ENCODE data around the gene CRIP3. TPM values are rescaled to one million over a fixed set of nuclear protein-coding genes. Genes with fewer than 3 reads are reported as not detected.

CRIP3 gene
- total and polyA plus RNA-seq, 2 of the 13 experiments (the other 11 are each of a cell fraction or from before 2014, with no cell fraction given) = 6.3 to 9.3 TPM

DNA sequence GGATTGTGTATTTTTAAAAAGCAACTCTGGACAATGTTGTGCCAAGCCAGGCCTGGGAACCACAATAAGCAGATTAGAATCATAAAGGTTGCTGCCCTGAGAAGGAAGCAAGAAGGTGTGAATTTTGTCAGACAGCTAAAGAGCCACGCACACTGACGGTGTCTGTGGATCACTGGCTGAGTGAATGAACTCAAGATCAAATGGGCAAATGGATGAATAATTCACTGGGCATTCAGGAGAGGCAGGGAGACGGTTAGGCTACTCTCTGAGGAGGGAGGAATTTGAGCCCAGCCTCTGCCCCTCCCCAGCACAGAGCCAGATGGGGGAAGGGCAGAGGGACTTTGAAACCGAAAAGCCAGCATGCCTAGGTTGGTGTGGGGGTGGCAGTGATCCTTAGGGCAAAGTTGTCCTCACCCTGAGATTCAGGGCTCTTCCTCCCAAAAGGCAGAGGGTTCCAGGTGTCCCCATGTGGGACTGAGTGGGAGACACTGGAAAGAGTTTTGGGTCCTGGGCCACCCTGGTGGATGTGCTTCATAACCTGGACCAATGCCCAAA, 30.0 kb downstream of the CRIP3 start (continued):
- TF ChIP-seq MXI1 (IDR thresholded peaks at IDR 0.05; ENCODE audit: borderline replicate concordance, low read depth, low read length) (peak; percentile 60; the same call in 1 of the 3 replicates), KDM5A (IDR thresholded peaks at IDR 0.05; ENCODE audit: borderline replicate concordance, low read length) (no peak), ARID5B (CRISPR knock-in tag; IDR thresholded peaks at IDR 0.05) (peak; percentile 82), HNRNPH1 (optimal IDR thresholded peaks at IDR 0.05; ENCODE audit: low read depth, low read length) (no peak), RARG (CRISPR knock-in tag; IDR thresholded peaks at IDR 0.05; ENCODE audit: low read depth) (no peak), ZNF816 (CRISPR knock-in tag; IDR thresholded peaks at IDR 0.05; ENCODE audit: borderline replicate concordance) (no peak), ZNF781 (CRISPR knock-in tag; IDR thresholded peaks at IDR 0.05; ENCODE audit: borderline replicate concordance, not compliant biosample characterization) (no peak), ZNF335 (CRISPR knock-in tag; IDR thresholded peaks at IDR 0.05) (peak; percentile 34; the same call in 1 of the 2 replicates), ZNF232 (CRISPR knock-in tag; IDR thresholded peaks at IDR 0.05; ENCODE audit: borderline replicate concordance) (0 out of 2 replicates have a peak, but pooled peaks have one; percentile 23), PHF8 (CRISPR knock-in tag; IDR thresholded peaks at IDR 0.05) (no peak), KLF16 (CRISPR knock-in tag; IDR thresholded peaks at IDR 0.05) (no peak), ZFY (CRISPR knock-in tag; IDR thresholded peaks at IDR 0.05) (no peak), FOXO4 (CRISPR knock-in tag; conservative IDR thresholded peaks at IDR 0.05) (no peak), DPF2 (CRISPR knock-in tag; IDR thresholded peaks at IDR 0.05; ENCODE audit: borderline replicate concordance, low read depth) (peak; percentile 76), ZNF672 (CRISPR knock-in tag; IDR thresholded peaks at IDR 0.05) (no peak), ZNF317 (CRISPR knock-in tag; IDR thresholded peaks at IDR 0.05) (no peak), MTF1 (CRISPR knock-in tag; IDR thresholded peaks at IDR 0.05) (no peak), YEATS4 (CRISPR knock-in tag; IDR thresholded peaks at IDR 0.05; ENCODE audit: borderline replicate concordance) (no peak), ZNF564 (CRISPR knock-in tag; IDR thresholded peaks at IDR 0.05) (no peak), ESRRA (CRISPR knock-in tag; IDR thresholded peaks at IDR 0.05; ENCODE audit: low read depth) (peak; percentile 38; the same call in 1 of the 2 replicates), RXRA (CRISPR knock-in tag; IDR thresholded peaks at IDR 0.05) (peak; percentile 61; the same call in 1 of the 2 replicates)
- TF ChIP-seq, protein P1, sequence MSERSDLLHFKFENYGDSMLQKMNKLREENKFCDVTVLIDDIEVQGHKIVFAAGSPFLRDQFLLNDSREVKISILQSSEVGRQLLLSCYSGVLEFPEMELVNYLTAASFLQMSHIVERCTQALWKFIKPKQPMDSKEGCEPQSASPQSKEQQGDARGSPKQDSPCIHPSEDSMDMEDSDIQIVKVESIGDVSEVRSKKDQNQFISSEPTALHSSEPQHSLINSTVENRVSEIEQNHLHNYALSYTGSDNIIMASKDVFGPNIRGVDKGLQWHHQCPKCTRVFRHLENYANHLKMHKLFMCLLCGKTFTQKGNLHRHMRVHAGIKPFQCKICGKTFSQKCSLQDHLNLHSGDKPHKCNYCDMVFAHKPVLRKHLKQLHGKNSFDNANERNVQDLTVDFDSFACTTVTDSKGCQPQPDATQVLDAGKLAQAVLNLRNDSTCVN (CRISPR knock-in tag; IDR thresholded peaks at IDR 0.05; ENCODE audit: borderline replicate concordance) = 0 out of 2 replicates have a peak, but pooled peaks have one; percentile 24
- TF ChIP-seq, protein P2, sequence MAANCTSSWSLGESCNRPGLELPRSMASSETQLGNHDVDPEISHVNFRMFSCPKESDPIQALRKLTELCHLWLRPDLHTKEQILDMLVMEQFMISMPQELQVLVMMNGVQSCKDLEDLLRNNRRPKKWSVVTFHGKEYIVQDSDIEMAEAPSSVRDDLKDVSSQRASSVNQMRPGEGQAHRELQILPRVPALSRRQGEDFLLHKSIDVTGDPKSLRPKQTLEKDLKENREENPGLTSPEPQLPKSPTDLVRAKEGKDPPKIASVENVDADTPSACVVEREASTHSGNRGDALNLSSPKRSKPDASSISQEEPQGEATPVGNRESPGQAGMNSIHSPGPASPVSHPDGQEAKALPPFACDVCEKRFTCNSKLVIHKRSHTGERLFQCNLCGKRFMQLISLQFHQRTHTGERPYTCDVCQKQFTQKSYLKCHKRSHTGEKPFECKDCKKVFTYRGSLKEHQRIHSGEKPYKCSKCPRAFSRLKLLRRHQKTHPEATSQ (CRISPR knock-in tag; IDR thresholded peaks at IDR 0.05; ENCODE audit: borderline replicate concordance) = no peak
